Neuronal stem cell (in vitro differentiated cells): ENCODE results near the gene S100A4.

Source experiments
- DNase-seq: peaks from one replicate; pipeline ENCODE4 v3.0.0-alpha.2; 2013; ENCODE audit warnings: low spot score
- H2AFZ ChIP-seq: one replicate; pipeline ENCODE4 v1.6.1; 2013; ENCODE audit warnings: mild to moderate bottlenecking, low read length, inconsistent platforms
- H2AK5ac ChIP-seq: 2 replicates; pipeline ENCODE4 v1.6.1; 2013; ENCODE audit warnings: low read depth, mild to moderate bottlenecking, inconsistent platforms, low read length, moderate library complexity, mixed read lengths
- H2BK120ac ChIP-seq: 2 replicates; pipeline ENCODE4 v1.6.1; 2013; ENCODE audit warnings: low read depth, mild to moderate bottlenecking, inconsistent platforms, low read length, moderate library complexity, mixed read lengths
- H2BK12ac ChIP-seq: one replicate; pipeline ENCODE4 v1.6.1; 2013; ENCODE audit warnings: low read length, inconsistent platforms
- H2BK15ac ChIP-seq: 2 replicates; pipeline ENCODE4 v1.6.1; 2013; ENCODE audit warnings: mild to moderate bottlenecking, low read length, inconsistent platforms, mixed read lengths
- H2BK5ac ChIP-seq: one replicate; pipeline ENCODE4 v1.6.1; 2013; ENCODE audit warnings: inconsistent platforms, mild to moderate bottlenecking, low read length, moderate library complexity
- H3K14ac ChIP-seq: one replicate; pipeline ENCODE4 v1.6.1; 2013; ENCODE audit warnings: low read length, inconsistent platforms
- H3K18ac ChIP-seq: 2 replicates; pipeline ENCODE4 v1.6.1; 2013; ENCODE audit warnings: low read length, inconsistent platforms
- H3K23ac ChIP-seq: 2 replicates; pipeline ENCODE4 v1.6.1; 2013; ENCODE audit warnings: low read depth, mild to moderate bottlenecking, mixed read lengths, low read length, inconsistent platforms; ENCODE audit not compliant: poor library complexity
- H3K27ac ChIP-seq: replicated peaks from 3 replicates; pipeline ENCODE4 v1.5.1; 2013; ENCODE audit warnings: low read length, inconsistent platforms
- H3K27me3 ChIP-seq, 3 experiments: 2 replicates each; pipeline ENCODE4 v1.6.1; 2013; ENCODE audit warnings: low read length in 3 of 3, mild to moderate bottlenecking in 2 of 3, inconsistent platforms in 1 of 3, low read depth in 1 of 3, mixed read lengths in 1 of 3, moderate library complexity in 1 of 3; ENCODE audit not compliant: control insufficient read depth in 3 of 3, insufficient read depth in 3 of 3
- H3K36me3 ChIP-seq, 2 donors: replicated peaks in 1 of 2; 2 replicates each; pipeline ENCODE4 v1.6.1; 2013; ENCODE audit warnings: low read length in 2 of 2; ENCODE audit not compliant: control insufficient read depth in 2 of 2, insufficient read depth in 2 of 2
- H3K4ac ChIP-seq: 2 replicates; pipeline ENCODE4 v1.6.1; 2013; ENCODE audit warnings: inconsistent platforms, mild to moderate bottlenecking, low read length, moderate library complexity
- H3K4me1 ChIP-seq, 2 donors: 1 replicate in 1 of 2; 2 replicates in 1 of 2; pipeline ENCODE4 v1.6.1; 2013; ENCODE audit warnings: low read length in 2 of 2, low read depth in 1 of 2; ENCODE audit not compliant: control insufficient read depth in 2 of 2, insufficient read depth in 1 of 2
- H3K4me2 ChIP-seq: one replicate; pipeline ENCODE4 v1.6.1; 2013; ENCODE audit warnings: mild to moderate bottlenecking, low read length, inconsistent platforms; ENCODE audit not compliant: insufficient read depth, poor library complexity, severe bottlenecking
- H3K4me3 ChIP-seq, 2 donors: 2 replicates each; pipeline ENCODE4 v1.5.1; 2013; ENCODE audit warnings: low read length in 2 of 2, mild to moderate bottlenecking in 2 of 2, inconsistent platforms in 1 of 2, moderate library complexity in 1 of 2
- H3K79me1 ChIP-seq: one replicate; pipeline ENCODE4 v1.6.1; 2013; ENCODE audit warnings: low read depth, mild to moderate bottlenecking, inconsistent platforms, low read length, moderate library complexity
- H3K9ac ChIP-seq: one replicate; pipeline ENCODE4 v1.6.1; 2013; ENCODE audit warnings: mild to moderate bottlenecking, low read depth, low read length, inconsistent platforms; ENCODE audit not compliant: poor library complexity
- H3K9me3 ChIP-seq, 2 donors: replicated peaks in 1 of 2; 2 replicates each; pipeline versions ENCODE3 to v1.6.1; 2013; ENCODE audit warnings: low read length in 2 of 2, mild to moderate bottlenecking in 2 of 2, inconsistent platforms in 1 of 2, low read depth in 1 of 2, mixed read lengths in 1 of 2, moderate library complexity in 1 of 2; ENCODE audit not compliant: control insufficient read depth in 2 of 2, insufficient read depth in 1 of 2
- H4K8ac ChIP-seq: one replicate; pipeline ENCODE4 v1.6.1; 2013; ENCODE audit warnings: low read depth, mild to moderate bottlenecking, inconsistent platforms, low read length, moderate library complexity
- H4K91ac ChIP-seq: one replicate; pipeline ENCODE4 v1.6.1; 2013; ENCODE audit warnings: low read length, low read depth, mild to moderate bottlenecking, inconsistent platforms; ENCODE audit not compliant: poor library complexity
- WGBS, 2 donors: extraction: QIAGEN DNeasy Blood & Tissue Kit; methylation state at CpG; one replicate each; pipeline ENCODE4 v1.1.7; 2013; ENCODE audit warnings: missing lambda C conversion rate in 2 of 2, mixed read lengths in 1 of 2; ENCODE audit not compliant: insufficient read length in 2 of 2, insufficient replicate concordance in 1 of 2; ENCODE audit errors: extremely low coverage in 2 of 2; 5-methylcytosine and 5-hydroxymethylcytosine counted together

Gene S100A4

DNA sequence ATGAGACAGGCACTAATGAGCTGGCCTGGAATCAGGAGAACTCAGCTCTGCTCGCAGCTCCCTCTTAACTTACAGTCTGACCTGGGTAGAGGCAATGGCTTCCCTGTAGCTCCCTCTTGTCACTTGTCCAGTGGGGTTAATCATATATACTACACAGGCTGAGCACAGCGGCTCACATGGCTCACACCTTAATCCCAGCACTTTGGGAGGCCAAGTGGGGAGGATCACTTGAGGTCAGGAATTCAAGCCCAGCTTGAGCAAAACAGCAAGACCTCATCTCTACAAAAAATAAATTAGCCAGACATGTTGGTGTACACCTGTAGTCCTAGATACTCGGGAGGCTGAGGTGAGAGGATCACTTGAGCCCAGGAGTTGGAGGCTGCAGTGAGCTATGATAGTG, 14.0 kb downstream of the S100A4 start:
- Histone ChIP-seq H3K9me3 (no peaks in the 10 kb centered on the region), H3K36me3 (no peaks in the 10 kb centered on the region), H3K4ac (no peak overlapping the region), H2AK5ac (no peak overlapping the region), H2BK12ac (no peak overlapping the region), H3K14ac (no peak overlapping the region), H4K91ac (no peak overlapping the region), H3K9ac (no peak overlapping the region), H3K4me3 (no peak overlapping the region), H4K8ac (no peak overlapping the region), H2BK15ac (no peak overlapping the region), H3K79me1 (no peaks in the 10 kb centered on the region), H3K27ac (no peak overlapping the region), H2AFZ (no peak overlapping the region), H3K23ac (no peak overlapping the region), H3K27me3 (peaks cover 0 to 35% (median 3%) of the 10 kb centered on the region in 3 experiments), H3K18ac (no peak overlapping the region), H3K4me1 (peaks cover 0 to 24% of the 10 kb centered on the region in 2 donors), H3K4me2 (no peak overlapping the region), H2BK120ac (no peak overlapping the region), H2BK5ac (no peak overlapping the region)
- DNase-seq: no peak
- no CpG with 5 or more reads among the region's 3 CpGs for WGBS, 2 donors

DNA sequence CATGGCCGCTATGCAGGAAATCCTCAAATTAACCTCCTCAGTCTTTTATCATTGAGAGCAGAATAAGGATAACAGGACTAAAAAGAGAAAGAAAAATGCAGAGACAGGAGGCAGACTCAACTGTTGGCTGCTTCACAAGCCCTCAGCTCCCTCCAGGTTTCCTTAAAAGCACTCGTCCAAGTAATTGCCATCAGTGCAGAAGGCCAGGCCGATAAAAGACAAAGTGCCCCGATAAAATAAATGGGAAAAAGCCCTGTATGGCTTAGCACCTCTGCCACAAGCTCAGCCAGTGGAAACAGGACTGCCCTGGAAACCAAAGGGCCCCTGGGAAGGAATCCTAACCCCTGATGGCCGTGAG, 17.9 kb downstream of the S100A4 start:
- Histone ChIP-seq H3K27ac (no peak overlapping the region), H3K27me3 (peaks cover 0 to 7% (median 0%) of the 10 kb centered on the region in 3 experiments), H3K23ac (no peak overlapping the region), H3K4ac (no peak overlapping the region), H2BK120ac (no peak overlapping the region), H3K4me2 (no peak overlapping the region), H2AK5ac (no peak overlapping the region), H3K36me3 (no peaks in the 10 kb centered on the region), H4K8ac (no peak overlapping the region), H2AFZ (no peak overlapping the region), H4K91ac (no peak overlapping the region), H3K9me3 (no peaks in the 10 kb centered on the region), H2BK5ac (no peak overlapping the region), H3K9ac (no peak overlapping the region), H3K14ac (no peak overlapping the region), H2BK15ac (no peak overlapping the region), H3K79me1 (no peaks in the 10 kb centered on the region), H2BK12ac (no peak overlapping the region), H3K18ac (no peak overlapping the region), H3K4me3 (no peak overlapping the region), H3K4me1 (peaks cover 3 to 6% of the 10 kb centered on the region in 2 donors)
- no peak for DNase-seq
- no CpG with 5 or more reads among the region's 5 CpGs for WGBS, 2 donors

DNA sequence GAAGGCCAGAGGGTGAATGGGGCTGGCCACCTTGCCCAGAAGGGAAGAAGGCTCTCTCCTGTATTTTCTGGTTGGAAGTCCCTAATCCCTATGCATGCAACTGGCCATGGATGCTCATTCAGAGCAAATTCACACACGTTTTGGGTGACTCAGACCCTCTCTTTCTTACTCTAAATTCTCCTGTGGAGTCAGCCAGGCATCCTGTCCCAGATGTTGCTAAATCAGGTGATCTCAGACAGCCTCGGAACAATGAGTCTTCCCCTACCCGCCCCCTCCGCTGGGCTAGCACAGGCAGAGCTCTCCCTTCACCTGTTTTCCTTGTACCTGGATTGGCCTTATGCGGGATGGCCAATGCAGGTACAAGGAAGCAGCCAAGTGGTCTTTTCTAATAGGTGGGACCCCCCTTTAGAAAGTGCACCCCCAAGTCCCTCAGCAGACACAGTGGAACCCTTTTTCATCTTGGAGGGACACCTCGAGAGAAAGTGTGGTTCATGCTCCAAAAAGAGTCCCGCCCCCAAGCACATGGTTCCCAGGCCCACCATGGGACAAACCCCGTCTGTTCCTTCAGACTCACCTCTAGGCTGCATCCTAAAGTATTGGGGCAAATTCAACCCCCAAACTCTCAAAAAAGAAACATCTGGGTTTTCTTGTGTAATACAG, 18.5 kb downstream of the S100A4 start:
- Histone ChIP-seq H3K14ac (no peak overlapping the region), H4K8ac (no peak overlapping the region), H2AK5ac (no peak overlapping the region), H3K4me3 (no peak overlapping the region), H3K27ac (no peak overlapping the region), H3K4me1 (peaks cover 3 to 5% of the 10 kb centered on the region in 2 donors), H3K27me3 (peaks cover 0 to 6% (median 0%) of the 10 kb centered on the region in 3 experiments), H2AFZ (peak overlapping the region; percentile 68), H3K79me1 (no peaks in the 10 kb centered on the region), H2BK120ac (no peak overlapping the region), H3K9ac (no peak overlapping the region), H4K91ac (no peak overlapping the region), H2BK12ac (no peak overlapping the region), H2BK5ac (no peak overlapping the region), H3K4me2 (no peak overlapping the region), H3K18ac (no peak overlapping the region), H3K23ac (no peak overlapping the region), H3K4ac (no peak overlapping the region), H3K36me3 (no peaks in the 10 kb centered on the region), H3K9me3 (no peaks in the 10 kb centered on the region), H2BK15ac (no peak overlapping the region)
- WGBS, 2 donors: no CpG with 5 or more reads among the region's 8 CpGs
- DNase-seq: no peak

DNA sequence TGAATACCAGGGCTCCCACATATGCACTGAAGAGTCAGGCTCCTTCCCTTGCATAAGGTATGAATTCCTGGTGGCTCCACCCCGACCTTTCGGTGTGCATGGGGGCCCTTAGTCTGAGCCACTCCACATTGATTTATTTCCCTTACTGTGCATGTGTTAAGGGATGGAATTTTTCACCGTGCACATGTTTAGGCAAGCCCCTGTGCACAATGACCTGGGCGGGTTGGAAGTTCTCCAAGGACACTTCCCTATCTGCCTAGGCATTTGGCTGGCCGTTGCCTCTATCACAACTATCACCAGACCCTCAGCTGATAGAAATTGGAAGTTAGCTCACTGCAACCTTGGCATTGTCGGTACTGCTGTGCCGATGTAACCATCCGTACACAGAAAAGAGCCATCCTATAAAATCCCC, 19.5 kb downstream of the S100A4 start:
- H3K18ac ChIP-seq: no peak overlapping the region

More for the DNA sequence above, 19.5 kb downstream of the S100A4 start:
- no peak overlapping the region for H2BK15ac ChIP-seq
- no peak overlapping the region for H4K8ac ChIP-seq
- H3K4ac ChIP-seq: no peak overlapping the region
- no peak for DNase-seq
- H4K91ac ChIP-seq: no peak overlapping the region
- H3K4me1 ChIP-seq: peaks cover 3 to 5% of the 10 kb centered on the region in 2 donors
- no peak overlapping the region for H2BK5ac ChIP-seq
- WGBS, 2 donors: no CpG with 5 or more reads among the region's 8 CpGs
- peak overlapping the region; percentile 68 for H2AFZ ChIP-seq
- no peak overlapping the region for H3K4me2 ChIP-seq
- no peaks in the 10 kb centered on the region for H3K36me3 ChIP-seq
- H3K14ac ChIP-seq: no peak overlapping the region
- no peak overlapping the region for H3K23ac ChIP-seq
- H3K79me1 ChIP-seq: no peaks in the 10 kb centered on the region
- no peak overlapping the region for H2BK120ac ChIP-seq
- no peaks in the 10 kb centered on the region for H3K27me3 ChIP-seq
- H2AK5ac ChIP-seq: no peak overlapping the region
- H3K9me3 ChIP-seq: no peaks in the 10 kb centered on the region
- no peak overlapping the region for H3K4me3 ChIP-seq
- no peak overlapping the region for H3K9ac ChIP-seq
- H3K27ac ChIP-seq: no peak overlapping the region
- H2BK12ac ChIP-seq: no peak overlapping the region
